GM21619 (cell line): ENCODE results near the gene ALDH3B1.

Experiments used
- ATAC-seq: cut with Tn5 transposase; IDR thresholded peaks from one replicate; pipeline ENCODE4 v1.9.1; 2021; ENCODE audit not compliant: unreplicated experiment

The ALDH3B1 gene

DNA sequence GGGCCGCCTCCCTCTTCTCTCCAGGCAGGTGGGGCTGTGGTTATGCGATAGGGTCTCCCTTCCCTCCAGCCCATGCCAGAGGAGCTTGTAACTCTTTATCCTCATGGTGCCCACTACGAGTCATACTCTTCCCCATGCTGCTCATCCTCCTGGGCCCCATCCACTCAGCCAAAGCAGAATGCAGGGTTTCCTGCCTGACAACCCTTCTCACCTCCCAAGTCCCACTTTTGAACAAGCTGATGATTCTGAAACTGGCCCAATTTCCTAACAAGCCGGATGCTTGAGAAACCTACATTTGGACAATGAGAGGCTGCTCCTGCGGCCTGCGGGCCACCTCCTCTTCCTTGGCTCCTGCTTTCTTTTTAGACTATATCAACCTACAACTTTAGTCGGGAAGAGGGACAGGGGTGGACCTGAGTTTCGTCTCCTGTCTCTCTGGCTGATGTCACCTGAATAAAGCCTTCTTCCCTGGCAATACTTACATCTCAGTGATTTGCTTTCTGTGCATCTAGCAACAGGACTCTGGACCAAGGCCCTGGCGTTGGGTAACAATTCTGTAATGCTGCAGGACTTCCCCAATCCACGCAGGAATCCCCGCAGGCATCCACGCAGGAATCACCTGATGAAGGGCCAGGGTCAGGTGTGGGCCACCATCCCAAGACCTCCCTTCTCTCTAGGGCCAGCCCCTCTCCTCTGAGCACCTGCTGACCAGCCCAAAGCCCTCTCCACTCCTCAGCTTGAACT lies 18.8 kb downstream of the ALDH3B1 start:
- no peak for ATAC-seq

DNA sequence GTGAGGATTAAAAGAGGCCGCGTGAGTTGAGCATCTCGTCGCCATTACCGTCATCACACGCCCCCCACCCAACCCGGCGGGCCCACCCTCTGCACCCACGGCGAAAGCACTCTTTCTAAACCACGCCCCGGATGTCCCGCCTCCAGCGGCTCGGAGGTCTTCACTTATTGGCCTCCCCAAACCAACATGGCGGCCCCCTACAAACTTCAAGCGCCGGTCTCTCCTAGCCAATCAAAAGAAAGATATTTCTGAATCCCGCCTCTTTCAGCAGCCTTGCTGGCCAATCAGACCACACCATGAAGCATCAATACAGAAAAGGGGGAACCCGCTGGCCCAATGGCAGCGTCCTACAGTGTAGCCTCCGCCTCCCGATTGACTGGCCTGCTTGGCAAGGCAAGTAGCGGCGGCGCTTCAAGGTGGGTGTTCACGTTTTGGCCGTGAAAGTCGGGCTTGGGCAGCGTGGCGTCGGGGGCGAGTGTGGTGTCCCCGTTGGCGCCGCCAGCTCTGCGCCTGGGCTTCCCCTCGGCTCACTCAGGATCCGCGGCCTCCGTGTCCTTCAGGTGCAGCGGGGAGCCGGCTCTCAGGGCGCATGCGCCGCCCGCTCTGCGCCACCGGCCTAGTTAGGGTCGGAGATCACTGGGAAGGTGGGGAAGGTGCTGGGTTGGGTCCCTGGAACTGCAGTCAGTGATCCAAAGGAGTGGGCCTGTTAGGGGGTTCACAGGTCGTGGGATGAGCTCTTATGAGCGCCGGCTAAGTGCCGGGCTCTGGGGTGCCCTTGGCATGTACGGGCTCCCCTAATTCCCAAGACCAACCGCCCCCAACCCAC lies 20.4 kb downstream of the ALDH3B1 start, which contains the start of gene NDUFS8:
Gene NDUFS8, plus strand, starts transcription at position 364 of the 826 bp plus-strand sequence. CDS start 1,471 bp downstream, outside the sequence.
- ATAC-seq, result peak; percentile 88

DNA sequence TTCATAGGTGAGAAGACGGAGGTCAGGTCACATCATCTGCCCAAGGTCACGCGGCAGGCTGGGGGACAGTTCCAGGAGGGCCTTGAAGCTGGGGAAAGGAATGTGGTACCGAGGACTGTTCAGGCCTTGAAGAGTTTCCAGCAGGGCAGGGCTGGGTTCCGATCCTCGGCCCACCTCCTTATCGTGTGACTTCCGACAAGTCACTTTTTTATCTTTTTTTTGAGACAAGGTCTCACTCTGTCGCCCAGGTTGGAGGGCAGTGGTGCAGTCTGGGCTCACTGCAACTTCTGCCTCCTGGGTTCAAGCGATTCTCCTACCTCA lies 21.0 kb downstream of the ALDH3B1 start:
- no peak for ATAC-seq

DNA sequence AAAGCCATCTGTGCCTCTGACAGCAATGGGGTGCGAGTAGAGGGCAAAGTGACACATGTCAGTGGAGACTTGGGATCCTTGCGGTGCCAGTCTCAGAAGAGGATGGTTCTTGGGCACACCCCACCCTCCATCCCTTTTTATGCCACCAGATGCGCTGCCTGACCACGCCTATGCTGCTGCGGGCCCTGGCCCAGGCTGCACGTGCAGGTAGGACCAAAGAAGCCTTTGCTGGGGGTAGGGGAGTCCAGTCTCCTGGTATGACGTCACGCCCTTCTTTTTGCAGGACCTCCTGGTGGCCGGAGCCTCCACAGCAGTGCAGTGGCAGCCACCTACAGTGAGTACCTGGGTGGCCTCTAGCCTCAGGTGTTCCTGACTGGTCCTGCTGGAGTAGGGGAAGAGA lies 21.9 kb downstream of the ALDH3B1 start:
- ATAC-seq, result no peak

DNA sequence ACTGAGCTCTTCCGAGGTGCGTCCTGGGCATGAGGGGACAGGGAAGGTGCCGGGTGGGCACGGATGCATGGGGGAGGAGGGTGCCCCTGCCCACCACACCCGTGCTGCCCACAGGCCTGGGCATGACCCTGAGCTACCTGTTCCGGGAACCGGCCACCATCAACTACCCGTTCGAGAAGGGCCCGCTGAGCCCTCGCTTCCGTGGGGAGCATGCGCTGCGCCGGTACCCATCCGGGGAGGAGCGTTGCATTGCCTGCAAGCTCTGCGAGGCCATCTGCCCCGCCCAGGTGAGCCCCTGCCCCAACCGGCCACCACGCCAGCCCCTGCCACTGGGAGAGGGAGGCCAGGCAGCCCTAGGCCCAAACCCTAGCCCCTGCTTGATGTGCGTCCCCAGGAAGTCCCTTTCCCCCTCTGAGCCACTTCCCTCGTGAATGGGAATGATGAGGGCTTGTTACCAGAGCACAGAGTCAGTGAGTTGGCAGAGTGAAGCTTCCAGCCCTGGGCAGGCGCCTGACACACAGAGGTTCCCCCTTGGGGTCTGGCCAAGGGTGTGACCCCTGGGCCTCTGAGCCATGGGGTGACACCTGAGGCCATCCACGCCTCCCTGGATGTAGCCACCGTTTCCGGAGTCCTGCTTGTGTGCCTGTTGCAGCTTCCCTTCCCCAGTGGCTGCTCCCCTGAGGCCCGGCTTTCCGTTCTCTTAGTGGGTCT lies 23.0 kb downstream of the ALDH3B1 start:
- no peak for ATAC-seq

DNA sequence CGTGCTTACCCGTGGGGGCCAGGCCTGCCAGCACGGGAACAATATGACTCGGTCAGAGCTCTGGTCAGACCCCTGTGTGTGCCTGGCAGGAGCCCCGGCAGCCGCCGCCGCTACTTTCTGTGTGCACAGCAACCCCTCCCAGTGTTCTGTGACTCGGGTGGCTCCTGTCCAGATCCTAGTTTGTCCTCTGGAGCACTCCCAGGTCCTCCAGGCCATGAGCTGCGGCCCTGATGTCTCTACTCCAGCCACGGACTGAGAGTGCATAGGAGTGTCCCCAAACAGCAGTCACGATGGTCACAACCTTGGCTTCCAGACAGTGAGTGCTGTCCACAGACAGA lies 23.6 kb downstream of the ALDH3B1 start:
- ATAC-seq, result no peak

DNA sequence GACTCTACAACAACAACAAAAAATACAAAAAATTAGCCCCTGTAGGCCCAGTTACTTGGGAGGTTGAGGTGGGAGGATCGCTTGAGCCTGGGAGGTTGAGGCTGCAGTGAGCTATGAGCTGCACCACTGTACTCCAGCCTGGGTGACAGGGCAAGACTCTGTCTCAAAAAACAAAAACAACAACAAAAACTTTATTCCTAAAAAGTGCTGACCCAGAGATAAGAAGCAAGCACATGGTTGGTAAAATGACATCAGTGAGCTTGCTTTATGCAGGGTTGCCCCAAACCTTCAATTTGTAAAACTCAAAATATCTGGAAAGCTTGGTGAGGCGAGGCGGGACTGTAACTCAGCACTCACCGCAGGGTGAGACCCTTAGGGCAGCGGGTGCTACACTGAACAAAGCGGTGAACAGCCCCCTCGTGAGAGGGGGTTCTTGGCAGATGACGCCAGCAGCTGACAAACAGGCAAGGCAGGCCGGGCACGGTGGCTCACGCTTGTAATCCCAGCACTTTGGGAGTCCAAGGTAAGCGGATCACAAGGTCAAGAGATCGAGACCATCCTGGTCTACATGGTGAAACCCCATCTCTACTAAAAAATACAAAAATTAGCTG lies 25.2 kb downstream of the ALDH3B1 start:
- no peak for ATAC-seq

DNA sequence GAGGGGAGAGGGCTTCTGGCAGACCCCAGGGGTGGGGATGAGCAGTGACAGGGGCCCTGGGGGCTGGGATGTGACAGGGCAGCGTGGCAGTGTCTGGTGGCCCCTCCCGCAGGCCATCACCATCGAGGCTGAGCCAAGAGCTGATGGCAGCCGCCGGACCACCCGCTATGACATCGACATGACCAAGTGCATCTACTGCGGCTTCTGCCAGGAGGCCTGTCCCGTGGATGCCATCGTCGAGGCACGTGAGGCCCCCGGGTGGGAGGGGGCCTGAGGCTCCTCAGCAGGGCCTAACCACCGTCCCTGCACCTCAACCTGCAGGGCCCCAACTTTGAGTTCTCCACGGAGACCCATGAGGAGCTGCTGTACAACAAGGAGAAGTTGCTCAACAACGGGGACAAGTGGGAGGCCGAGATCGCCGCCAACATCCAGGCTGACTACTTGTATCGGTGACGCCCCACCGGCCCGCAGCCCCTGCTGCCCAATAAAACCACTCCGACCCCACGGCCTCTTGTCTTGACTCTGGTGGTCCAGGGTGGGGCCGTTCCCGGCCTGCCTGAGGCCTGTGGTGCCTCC lies 26.1 kb downstream of the ALDH3B1 start:
- ATAC-seq, result no peak

DNA sequence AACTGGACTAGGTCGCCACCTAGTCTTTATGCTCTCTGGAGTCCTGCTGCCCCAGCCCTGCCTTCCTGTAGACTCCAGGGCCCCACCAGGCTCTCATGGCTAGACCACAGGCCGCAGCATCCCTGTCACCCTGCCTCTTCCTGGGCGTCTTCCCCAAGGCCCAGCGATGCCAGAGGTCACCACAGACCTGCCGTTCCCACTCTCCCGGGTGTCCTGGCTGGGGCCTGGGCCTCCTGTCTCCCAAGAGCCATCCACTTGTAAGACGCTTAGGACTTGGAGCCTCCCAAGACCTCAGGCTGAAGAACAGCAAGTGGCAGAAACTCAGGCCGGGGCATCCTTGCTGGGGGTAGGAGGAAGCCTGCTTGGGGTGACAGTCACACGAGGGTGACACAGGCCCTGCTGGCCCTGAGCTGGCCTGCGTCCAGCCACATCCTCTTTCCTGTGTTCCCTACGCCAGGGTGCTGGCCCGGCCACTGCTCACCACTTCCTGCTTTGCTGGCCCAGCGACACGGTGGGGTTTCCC lies 26.7 kb downstream of the ALDH3B1 start:
- ATAC-seq, result no peak

DNA sequence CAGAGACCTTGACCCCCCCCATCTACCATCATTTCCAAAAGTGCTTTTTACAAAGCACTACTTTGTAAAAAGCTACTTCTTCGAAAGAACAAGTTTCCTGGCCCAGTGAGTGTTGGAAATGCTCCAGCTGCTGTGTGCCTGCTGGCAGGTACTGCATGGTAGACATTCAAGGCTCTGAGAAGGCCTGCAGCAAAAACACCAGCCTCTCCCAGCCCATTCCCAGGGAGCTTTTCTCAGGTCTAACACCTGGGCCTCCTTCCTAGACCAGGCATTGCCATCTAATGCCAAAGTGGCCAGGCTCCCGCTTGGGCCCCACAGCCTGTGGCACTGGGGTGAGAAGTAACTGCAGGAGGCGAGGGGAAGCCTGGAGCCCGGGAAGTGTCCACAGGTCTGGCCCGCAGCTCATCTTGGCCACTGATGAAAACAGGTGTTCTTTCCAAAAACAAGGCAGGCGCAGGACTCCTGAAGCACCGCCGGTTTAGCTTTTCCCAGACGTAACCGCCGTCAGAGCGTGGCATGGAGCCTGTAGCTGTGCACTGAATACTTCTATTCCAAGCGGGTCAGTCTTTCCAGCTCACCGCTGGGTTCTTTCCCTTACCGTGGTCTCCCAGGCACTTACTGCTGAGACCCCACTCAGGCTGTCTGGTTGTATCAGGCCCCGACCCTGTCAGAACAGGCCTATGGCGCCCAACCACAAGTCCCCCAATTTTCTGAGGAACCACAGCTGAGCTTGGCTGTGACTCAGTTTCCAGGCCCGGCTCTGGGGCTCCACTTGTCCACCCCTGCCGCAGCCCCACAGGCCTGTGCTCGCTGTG lies 27.5 kb downstream of the ALDH3B1 start:
- ATAC-seq, result no peak

DNA sequence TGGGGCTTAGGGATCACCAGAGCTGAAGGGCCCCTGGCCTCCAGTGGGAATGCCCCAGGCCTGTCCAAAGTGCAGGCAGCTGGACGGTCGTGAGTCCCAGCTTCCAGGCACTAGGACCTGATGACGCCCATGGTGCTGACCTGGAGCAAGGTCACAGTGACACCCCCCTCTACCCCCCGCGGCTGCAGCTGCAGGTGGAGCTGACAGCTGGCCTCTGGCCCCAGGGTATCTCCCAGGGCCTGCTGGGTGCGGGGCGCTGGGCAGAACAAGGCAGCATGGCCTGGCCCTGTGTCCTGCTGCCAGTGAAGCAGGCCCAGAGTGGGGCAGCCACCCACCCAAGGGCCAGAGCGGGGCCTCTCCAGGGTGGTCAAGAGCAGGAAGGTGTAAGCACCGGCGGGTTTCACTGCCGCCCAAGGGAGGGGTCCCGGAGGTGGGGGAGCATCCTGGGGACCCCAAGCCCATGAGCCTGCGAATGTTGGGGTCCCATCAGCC lies 28.1 kb downstream of the ALDH3B1 start:
- ATAC-seq, result no peak

DNA sequence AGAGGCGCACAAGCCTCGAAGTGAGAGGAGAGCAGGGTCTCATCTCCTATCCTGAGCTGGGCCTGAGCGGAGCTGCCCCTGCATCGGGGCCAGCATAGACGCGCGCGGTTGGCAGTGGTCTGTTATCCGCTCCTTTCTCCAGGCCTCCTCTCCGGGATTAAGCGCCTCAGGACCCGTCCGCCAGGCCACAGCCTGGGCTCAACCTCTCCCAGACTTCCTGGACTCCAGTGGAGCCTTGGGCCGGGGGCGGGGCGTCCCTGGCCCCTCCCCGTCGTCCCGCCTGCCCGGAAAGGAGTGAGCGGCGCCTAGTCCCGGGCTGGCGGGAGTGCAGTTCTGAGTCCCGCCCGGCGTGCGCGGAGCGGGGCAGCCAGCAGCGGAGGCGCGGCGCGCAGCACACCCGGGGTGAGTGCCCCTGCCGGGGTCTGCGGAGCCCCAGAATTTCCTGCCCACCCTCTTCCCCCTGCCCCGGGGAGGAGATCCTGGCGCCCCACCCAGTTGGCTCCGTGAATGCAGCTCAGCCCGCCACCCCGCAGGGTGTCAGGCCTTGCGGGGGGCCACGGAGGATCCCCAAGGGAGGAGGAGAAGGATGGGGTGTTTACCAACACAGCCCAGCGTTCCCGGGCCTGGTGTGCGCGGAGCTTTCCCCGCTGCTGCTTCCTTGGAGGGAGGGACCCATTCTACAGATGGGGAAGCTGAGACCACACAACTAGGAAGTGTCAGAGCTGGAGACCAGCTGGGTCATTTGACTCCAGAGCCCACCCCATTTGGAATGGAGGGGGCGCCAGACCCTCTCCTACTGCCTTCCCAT lies 28.8 kb downstream of the ALDH3B1 start, which contains the start of gene TCIRG1:
Gene TCIRG1, plus strand, starts transcription at position 308 of the 808 bp plus-strand sequence. CDS start 2,247 bp downstream, outside the sequence.
- ATAC-seq, result no peak

DNA sequence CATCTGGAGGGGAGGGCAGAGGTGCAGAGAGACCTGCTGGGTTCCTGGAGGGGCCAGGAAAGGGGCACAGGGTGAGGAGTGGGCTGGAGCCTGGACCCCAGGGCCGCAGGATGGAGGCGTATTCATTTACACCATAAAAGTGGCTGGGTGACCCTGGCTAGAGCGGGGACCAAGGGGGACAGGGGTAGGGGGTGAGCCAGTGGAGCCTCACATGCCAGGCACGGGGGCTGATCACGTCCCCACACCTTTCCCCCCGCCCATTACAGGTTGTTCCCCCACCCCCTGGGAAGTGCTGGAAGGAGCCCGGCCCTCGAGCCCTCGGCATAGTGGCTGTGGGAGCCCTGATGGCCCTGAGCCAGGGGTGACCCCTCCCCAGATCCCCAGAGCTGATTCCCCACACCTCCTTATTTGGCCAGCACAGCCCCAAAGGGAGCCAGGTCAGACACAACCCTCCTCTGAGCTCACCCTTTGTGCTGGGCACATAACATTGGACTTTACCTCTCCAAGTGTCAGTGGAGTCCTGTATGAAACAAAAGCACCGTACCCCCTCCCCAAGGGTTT lies 29.5 kb downstream of the ALDH3B1 start:
- ATAC-seq, result no peak

DNA sequence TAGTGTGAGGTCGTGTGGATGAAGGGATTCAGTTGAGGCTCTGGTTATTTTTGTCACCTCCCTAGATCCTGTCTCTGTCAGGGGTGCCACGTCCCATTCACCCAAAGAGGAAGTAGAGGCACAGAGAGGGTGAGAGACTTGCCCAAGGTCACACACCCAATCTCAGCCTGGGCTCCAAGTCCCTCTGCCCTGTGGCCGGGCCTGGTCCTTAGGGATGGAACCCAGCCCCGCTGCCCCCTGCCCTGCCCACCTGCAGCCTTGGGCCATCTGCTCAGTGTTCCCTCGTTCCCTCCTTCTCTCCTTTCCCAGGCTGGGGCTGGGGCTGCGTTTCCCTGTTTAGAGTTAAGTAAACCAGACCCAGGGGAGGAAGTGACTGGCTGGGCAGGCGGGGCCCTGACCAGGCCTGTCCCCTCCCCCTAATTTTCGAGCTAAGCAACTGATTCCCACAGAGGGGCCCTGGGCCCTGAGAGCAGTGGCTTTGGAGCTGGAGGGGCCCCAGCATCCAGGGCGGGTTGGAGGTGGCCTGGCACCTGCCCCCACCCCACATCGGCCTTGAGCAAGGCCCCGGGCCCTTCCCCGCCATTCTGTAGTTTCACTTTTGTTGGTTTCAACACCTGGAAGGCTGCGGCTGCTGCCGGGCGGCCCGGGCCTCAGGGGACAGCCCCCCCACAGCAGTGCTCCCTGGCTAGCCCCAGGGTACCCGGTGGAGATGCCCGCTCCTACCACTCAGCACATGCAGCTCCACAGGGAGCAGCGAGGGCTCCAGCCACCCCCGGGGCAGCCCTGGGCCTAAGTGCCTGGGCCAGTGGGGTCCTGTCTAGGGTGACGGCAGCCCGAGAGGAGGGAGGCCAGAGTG lies 30.2 kb downstream of the ALDH3B1 start:
- peak; percentile 53 for ATAC-seq

DNA sequence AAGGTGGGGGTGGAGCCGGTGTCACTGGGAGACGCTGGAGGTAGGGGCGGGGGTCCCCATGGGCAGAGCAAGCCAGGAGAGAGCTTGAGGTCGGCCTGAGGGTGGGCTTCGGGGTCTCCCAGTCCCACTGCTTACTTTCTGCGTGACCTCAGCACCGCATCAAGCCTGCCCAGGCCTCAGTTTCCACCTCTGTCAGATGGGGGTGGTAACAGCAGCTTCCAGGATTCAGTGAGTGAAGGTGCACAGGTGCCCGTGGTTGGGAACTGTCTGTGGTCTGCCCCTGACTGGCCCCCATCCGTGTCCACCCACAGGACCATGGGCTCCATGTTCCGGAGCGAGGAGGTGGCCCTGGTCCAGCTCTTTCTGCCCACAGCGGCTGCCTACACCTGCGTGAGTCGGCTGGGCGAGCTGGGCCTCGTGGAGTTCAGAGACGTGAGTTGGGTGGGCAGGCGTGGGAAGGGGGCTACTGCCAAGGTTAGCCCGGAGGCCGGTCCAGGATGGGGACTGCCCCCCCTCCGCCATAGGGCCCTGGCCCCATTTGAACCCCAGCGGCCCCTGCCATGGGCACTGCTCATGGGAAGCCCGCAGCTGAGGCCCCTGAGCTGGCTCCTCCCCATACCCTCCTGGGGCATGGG lies 30.9 kb downstream of the ALDH3B1 start:
- no peak for ATAC-seq

DNA sequence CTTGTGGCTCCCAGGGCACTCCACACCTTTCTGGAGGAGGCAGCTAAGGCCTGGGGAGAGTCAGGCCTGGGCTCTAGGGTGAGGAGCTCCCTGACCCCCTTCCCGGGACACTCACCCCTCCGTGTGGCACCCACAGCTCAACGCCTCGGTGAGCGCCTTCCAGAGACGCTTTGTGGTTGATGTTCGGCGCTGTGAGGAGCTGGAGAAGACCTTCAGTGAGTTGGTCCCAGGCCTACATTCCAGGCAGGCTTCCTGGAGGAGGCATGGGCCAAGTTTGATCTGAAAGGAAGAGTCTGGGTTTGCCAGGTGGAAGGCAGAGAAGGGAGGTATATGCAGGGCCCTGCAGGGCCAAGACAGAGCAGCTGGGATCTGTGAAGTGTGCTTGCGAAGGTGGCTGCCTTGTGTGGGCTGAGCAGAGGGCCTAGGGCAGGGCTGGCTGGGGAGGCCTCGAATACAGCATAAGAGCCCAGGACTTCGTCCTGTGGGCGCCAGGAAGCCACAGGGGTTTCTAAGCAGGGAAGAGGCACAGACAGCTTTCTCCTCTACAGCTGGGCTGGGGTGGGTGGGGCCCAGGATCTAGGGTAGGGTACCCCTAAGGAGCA lies 31.6 kb downstream of the ALDH3B1 start:
- ATAC-seq, result no peak
